ENCODE measurements around the gene RFTN1. TPM values are rescaled to one million over a fixed set of nuclear protein-coding genes. Genes with fewer than 3 reads are reported as not detected.
A peak's percentile ranks its signal among the peaks of the same experiment; 100 is the strongest.

The RFTN1 gene
- total and polyA plus RNA-seq, 8 donors: 1.9 to 14.0 (median 2.9) TPM

DNA sequence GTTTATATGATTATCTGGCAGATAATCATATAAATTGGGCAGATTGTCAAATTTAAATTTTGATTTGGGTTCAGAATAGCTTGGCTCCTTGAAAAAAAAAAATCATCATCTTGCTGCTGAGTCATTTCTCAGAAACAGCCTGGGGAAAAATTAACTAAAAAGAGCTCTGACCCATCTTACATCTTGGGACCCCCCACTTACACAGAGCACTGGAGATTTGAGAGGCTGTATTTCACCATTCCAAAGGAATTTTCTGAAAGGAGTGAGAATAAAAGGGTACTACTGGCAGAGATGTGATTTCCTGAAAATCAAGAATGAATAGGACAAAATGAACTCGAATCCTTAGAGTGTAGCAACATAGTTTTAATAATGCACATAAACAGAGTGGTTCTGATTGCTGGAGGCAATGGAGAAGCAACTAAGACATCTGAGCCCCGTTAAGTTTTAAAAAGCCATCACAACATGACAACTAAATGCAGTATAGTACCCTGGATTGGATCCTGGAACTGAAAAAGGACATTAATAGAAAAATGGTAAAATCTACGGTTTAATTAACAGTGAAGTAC is 97.5 kb downstream of the RFTN1 start:
- Histone ChIP-seq H3K27me3 (no peaks in the 10 kb centered on the region), H3K27ac (no peak overlapping the region), H3K4me3 (no peak overlapping the region), H3K36me3 (no peaks in the 10 kb centered on the region), H3K9me3 (no peaks in the 10 kb centered on the region), H3K4me1 (no peaks in the 10 kb centered on the region)
- WGBS, 2 donors: 73 to 76% methylated on average over 3 of the region's 3 CpGs
- no peak for DNase-seq
- intact Hi-C loops (cut with DNase I): no loop called here
- TF ChIP-seq, protein P1, sequence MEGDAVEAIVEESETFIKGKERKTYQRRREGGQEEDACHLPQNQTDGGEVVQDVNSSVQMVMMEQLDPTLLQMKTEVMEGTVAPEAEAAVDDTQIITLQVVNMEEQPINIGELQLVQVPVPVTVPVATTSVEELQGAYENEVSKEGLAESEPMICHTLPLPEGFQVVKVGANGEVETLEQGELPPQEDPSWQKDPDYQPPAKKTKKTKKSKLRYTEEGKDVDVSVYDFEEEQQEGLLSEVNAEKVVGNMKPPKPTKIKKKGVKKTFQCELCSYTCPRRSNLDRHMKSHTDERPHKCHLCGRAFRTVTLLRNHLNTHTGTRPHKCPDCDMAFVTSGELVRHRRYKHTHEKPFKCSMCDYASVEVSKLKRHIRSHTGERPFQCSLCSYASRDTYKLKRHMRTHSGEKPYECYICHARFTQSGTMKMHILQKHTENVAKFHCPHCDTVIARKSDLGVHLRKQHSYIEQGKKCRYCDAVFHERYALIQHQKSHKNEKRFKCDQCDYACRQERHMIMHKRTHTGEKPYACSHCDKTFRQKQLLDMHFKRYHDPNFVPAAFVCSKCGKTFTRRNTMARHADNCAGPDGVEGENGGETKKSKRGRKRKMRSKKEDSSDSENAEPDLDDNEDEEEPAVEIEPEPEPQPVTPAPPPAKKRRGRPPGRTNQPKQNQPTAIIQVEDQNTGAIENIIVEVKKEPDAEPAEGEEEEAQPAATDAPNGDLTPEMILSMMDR (IDR thresholded peaks at IDR 0.05): no peak
- no peak for FAIRE-seq
- ATAC-seq: no peak

DNA sequence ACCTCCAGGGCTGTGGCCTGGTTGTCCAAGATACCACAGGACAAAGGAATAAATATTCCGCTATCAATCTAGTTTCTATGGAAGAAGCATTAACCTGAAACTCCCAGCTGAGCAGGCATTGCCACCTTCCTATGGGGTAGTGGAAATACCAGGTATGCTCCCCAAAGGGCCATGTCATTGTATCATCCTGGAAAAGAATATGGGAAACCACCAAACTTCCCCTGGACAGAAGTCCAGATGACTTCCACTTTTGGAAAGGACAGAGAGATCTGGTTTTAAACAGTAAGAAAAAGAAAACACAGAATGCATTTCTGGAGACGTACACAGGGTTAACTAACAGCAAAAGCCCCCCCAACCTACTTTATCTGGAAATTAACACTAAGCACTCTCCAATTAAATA is 100.2 kb downstream of the RFTN1 start:
- no peak for FAIRE-seq
- no peaks in the 10 kb centered on the region for H3K27me3 ChIP-seq
- intact Hi-C loops (cut with DNase I): no loop called here
- H3K4me3 ChIP-seq: no peak overlapping the region
- H3K36me3 ChIP-seq: no peaks in the 10 kb centered on the region
- H3K9me3 ChIP-seq: no peaks in the 10 kb centered on the region
- no peak overlapping the region for H3K27ac ChIP-seq
- no peak for ATAC-seq
- no peak for DNase-seq
- TF ChIP-seq, protein P1 (IDR thresholded peaks at IDR 0.05): no peak
- no peaks in the 10 kb centered on the region for H3K4me1 ChIP-seq
- 74 to 83% methylated on average over 2 of the region's 2 CpGs for WGBS, 2 donors

DNA sequence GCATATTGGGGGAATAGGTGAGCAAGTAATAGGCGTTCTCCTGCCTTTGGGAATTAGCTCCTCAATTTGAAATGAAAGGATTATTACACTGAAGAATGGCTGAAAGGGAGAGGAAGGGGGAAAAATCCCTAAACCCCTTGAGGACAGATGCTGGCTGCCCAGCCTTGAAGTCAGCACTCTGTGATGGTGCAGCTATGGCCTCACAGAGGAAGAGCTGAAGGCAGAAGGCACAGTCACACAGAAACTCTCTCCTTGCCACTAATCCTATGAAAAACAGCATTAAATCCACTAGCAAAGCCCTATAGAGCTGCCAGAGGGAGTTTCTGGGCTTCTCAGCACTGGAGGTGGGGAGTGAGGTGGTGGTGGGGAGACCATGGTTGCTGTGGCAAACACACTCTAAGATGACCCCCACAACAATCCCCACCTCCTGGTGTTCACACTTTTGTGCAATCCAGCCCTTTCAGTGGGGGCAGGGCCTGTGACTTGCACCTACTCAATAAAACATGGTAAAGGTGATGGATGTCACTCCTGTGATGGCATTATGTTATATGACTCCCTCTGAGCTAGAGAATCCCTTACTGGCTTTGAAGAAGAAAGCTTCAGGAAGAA is 101.2 kb downstream of the RFTN1 start:
- FAIRE-seq: no peak
- WGBS, 2 donors: 61 to 65% methylated on average over 1 of the region's 1 CpG

DNA sequence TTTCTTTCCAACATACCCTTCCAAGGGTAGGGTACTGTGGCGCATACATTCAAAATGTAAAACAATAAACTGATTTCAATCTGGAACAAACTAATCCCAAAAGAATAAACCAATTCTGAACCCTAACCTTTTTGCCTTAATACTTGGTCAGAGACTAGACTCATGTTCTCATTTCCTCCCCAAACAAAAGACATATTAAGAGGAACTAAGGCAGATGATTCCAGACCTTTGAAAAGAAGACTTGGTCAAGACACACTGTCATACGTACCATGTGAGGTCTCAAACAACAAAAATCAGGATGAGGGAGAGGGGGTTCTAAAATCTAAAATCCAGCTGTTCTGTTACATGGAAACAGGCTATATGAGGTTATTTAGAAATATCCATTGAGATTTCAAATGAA is 102.1 kb downstream of the RFTN1 start:
- no peaks in the 10 kb centered on the region for H3K9me3 ChIP-seq
- no peak for FAIRE-seq
- no peak for DNase-seq
- TF ChIP-seq, protein P1 (IDR thresholded peaks at IDR 0.05): no peak
- no peak overlapping the region for H3K27ac ChIP-seq
- H3K36me3 ChIP-seq: no peaks in the 10 kb centered on the region
- H3K4me1 ChIP-seq: no peaks in the 10 kb centered on the region
- ATAC-seq: peak in 1 of 4 donors; percentile 21
- no peaks in the 10 kb centered on the region for H3K27me3 ChIP-seq
- no peak overlapping the region for H3K4me3 ChIP-seq
- 78 to 82% methylated on average over 2 of the region's 2 CpGs for WGBS, 2 donors
- intact Hi-C loops (cut with DNase I): no loop called here

More for the DNA sequence above, 101.2 kb downstream of the RFTN1 start:
- TF ChIP-seq, protein P1 (IDR thresholded peaks at IDR 0.05): no peak
- ATAC-seq (no peak), DNase-seq (no peak)
- H3K27ac ChIP-seq: no peak overlapping the region
- H3K4me3 ChIP-seq: no peak overlapping the region
- no peaks in the 10 kb centered on the region for H3K36me3 ChIP-seq
- intact Hi-C loops (cut with DNase I): no loop called here
- no peaks in the 10 kb centered on the region for H3K9me3 ChIP-seq
- H3K27me3 ChIP-seq: no peaks in the 10 kb centered on the region
- H3K4me1 ChIP-seq: no peaks in the 10 kb centered on the region

DNA sequence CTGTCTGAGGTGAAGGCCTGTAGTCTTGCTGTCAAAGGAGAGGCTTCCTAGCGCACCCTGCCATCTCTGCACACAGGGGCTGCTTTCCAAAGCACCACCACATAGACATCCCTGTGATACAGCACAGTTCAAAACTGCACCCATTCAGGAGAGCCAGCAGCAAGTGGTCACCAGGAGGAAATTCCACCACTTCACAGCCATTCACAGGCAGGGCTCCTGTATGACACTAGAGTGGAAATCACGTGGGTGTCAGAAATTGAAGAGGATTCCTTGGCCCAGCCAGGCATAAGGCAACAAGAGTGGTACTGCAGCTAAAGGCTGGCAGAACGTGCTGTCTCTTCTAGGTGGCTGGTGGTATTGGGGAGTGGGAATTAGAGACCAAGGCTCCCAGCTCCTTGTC is 102.8 kb downstream of the RFTN1 start:
- Histone ChIP-seq H3K9me3 (no peaks in the 10 kb centered on the region), H3K4me1 (no peaks in the 10 kb centered on the region), H3K27ac (no peak overlapping the region), H3K27me3 (no peaks in the 10 kb centered on the region), H3K4me3 (no peak overlapping the region), H3K36me3 (no peaks in the 10 kb centered on the region)
- FAIRE-seq: no peak
- WGBS, 2 donors: 59 to 66% methylated on average over 3 of the region's 3 CpGs
- TF ChIP-seq, protein P1 (IDR thresholded peaks at IDR 0.05): no peak
- ATAC-seq: no peak
- intact Hi-C loops (cut with DNase I): no loop called here
- DNase-seq: no peak

Measured in pancreas (tissue), 10 donors.